Upper lobe of right lung (tissue), 1 donor: ENCODE results near the gene LHX3. TPM values are rescaled to one million over a fixed set of nuclear protein-coding genes. Genes with fewer than 3 reads are reported as not detected.

Source experiments
- ATAC-seq: fragments of 200-7000 bp; cut with Tn5 transposase; one replicate; pipeline ENCODE4 v1.9.1; 2020; ENCODE audit warnings: mild to moderate bottlenecking, moderate library complexity
- DNase-seq: peaks from one replicate; pipeline ENCODE4 v3.0.0-alpha.2; 2020
- H3K27ac ChIP-seq: fragments of 200-600 bp; one replicate; pipeline ENCODE4 v1.8.0; 2022
- H3K27me3 ChIP-seq: fragments of 200-600 bp; one replicate; pipeline ENCODE4 v1.8.0; 2022; ENCODE audit warnings: mild to moderate bottlenecking
- H3K36me3 ChIP-seq: fragments of 200-600 bp; one replicate; pipeline ENCODE4 v1.8.0; 2022
- H3K4me1 ChIP-seq: fragments of 200-600 bp; one replicate; pipeline ENCODE4 v1.8.0; 2022
- H3K4me3 ChIP-seq: fragments of 200-600 bp; one replicate; pipeline ENCODE4 v1.8.0; 2022; ENCODE audit warnings: mild to moderate bottlenecking
- H3K9me3 ChIP-seq: fragments of 200-600 bp; one replicate; pipeline ENCODE4 v1.8.0; 2022
- CTCF ChIP-seq: fragments of 200-600 bp; IDR thresholded peaks from one replicate; pipeline ENCODE4 v1.8.0; 2022; ENCODE audit warnings: antibody characterized with exemption
- intact Hi-C: fragments of 100-400 bp; cut with DNase I; formaldehyde crosslinking; loops from one replicate; pipeline ENCODE4 v1.11.0; 2022
- total RNA-seq: library from RNA; stranded (reverse); fragmentation: NEBNext Ultra II Directional; extraction: Animal tissue kit (Norgen Biotek cat#: 25700); gene quantifications from one replicate; pipeline ENCODE4 v1.2.1, GENCODE V29; 2021
- donor health status: DM: no; HTN: yes; CAD: no; lungs with severe emphysema.

Gene LHX3
- total RNA-seq, 1 donor from 2014 or later, result not detected

- DNase-seq, result no peak
- no peaks in the 10 kb centered on the region for H3K36me3 ChIP-seq
- no peaks in the 10 kb centered on the region for H3K4me1 ChIP-seq
- H3K27ac ChIP-seq, result no peak overlapping the region
- ATAC-seq, result no peak
- no peaks in the 10 kb centered on the region for H3K9me3 ChIP-seq
- TF ChIP-seq CTCF, result no peak
- intact Hi-C loops, result no loop called here
- peaks cover 89% of the 10 kb centered on the region for H3K27me3 ChIP-seq
- H3K4me3 ChIP-seq, result no peak overlapping the region
Observed at GRCh38 chr9:136193127-136193890, 11.6 kb downstream of the LHX3 start.

GRCh38 chr9:136192289-136193126 lies 12.4 kb downstream of the LHX3 start:
- intact Hi-C loops, result no loop called here
- Histone ChIP-seq H3K27me3 (peaks cover 87% of the 10 kb centered on the region), H3K27ac (no peak overlapping the region), H3K4me3 (no peak overlapping the region), H3K9me3 (no peaks in the 10 kb centered on the region), H3K36me3 (no peaks in the 10 kb centered on the region), H3K4me1 (no peaks in the 10 kb centered on the region)
- DNase-seq (no peak), ATAC-seq (no peak)
- no peak for TF ChIP-seq CTCF

GRCh38 chr9:136191960-136192286 lies 13.0 kb downstream of the LHX3 start:
- no peak for TF ChIP-seq CTCF
- H3K4me1 ChIP-seq, result no peaks in the 10 kb centered on the region
- intact Hi-C loops, result no loop called here
- no peak overlapping the region for H3K4me3 ChIP-seq
- no peaks in the 10 kb centered on the region for H3K9me3 ChIP-seq
- peaks cover 87% of the 10 kb centered on the region for H3K27me3 ChIP-seq
- H3K36me3 ChIP-seq, result no peaks in the 10 kb centered on the region
- DNase-seq (no peak), ATAC-seq (no peak)
- H3K27ac ChIP-seq, result no peak overlapping the region

- H3K9me3 ChIP-seq, result no peaks in the 10 kb centered on the region
- ATAC-seq (no peak), DNase-seq (no peak)
- no peak for TF ChIP-seq CTCF
- peaks cover 86% of the 10 kb centered on the region for H3K27me3 ChIP-seq
- H3K4me1 ChIP-seq, result no peaks in the 10 kb centered on the region
- intact Hi-C loops, result no loop called here
- H3K4me3 ChIP-seq, result no peak overlapping the region
- H3K27ac ChIP-seq, result no peak overlapping the region
- no peaks in the 10 kb centered on the region for H3K36me3 ChIP-seq
Observed at GRCh38 chr9:136191099-136191959, 13.6 kb downstream of the LHX3 start.

GRCh38 chr9:136190656-136191055 lies 14.3 kb downstream of the LHX3 start:
- H3K27me3 ChIP-seq, result peaks cover 84% of the 10 kb centered on the region

More at GRCh38 chr9:136190656-136191055, 14.3 kb downstream of the LHX3 start:
- H3K9me3 ChIP-seq, result no peaks in the 10 kb centered on the region
- TF ChIP-seq CTCF, result no peak
- no peak for DNase-seq
- no peak overlapping the region for H3K27ac ChIP-seq
- no peak for ATAC-seq
- no peaks in the 10 kb centered on the region for H3K4me1 ChIP-seq
- intact Hi-C loops, result no loop called here
- no peaks in the 10 kb centered on the region for H3K36me3 ChIP-seq
- H3K4me3 ChIP-seq, result no peak overlapping the region
